ENCODE results near the gene SLC45A2. TPM values are rescaled to one million over a fixed set of nuclear protein-coding genes. Genes with fewer than 3 reads are reported as not detected.

Gene SLC45A2
- total RNA-seq, 2 experiments from 2014 or later, result not detected

- TF ChIP-seq, protein P1, sequence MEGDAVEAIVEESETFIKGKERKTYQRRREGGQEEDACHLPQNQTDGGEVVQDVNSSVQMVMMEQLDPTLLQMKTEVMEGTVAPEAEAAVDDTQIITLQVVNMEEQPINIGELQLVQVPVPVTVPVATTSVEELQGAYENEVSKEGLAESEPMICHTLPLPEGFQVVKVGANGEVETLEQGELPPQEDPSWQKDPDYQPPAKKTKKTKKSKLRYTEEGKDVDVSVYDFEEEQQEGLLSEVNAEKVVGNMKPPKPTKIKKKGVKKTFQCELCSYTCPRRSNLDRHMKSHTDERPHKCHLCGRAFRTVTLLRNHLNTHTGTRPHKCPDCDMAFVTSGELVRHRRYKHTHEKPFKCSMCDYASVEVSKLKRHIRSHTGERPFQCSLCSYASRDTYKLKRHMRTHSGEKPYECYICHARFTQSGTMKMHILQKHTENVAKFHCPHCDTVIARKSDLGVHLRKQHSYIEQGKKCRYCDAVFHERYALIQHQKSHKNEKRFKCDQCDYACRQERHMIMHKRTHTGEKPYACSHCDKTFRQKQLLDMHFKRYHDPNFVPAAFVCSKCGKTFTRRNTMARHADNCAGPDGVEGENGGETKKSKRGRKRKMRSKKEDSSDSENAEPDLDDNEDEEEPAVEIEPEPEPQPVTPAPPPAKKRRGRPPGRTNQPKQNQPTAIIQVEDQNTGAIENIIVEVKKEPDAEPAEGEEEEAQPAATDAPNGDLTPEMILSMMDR (IDR thresholded peaks at IDR 0.05), result no peak
- Histone ChIP-seq H3K4me1 (ENCODE audit: insufficient read depth, low read length) (no peaks in the 10 kb centered on the region), H3K36me3 (ENCODE audit: insufficient read depth, low read length) (no peaks in the 10 kb centered on the region), H3K27ac (ENCODE audit: low read depth in 1 of 2, low read length in 2 of 2) (no peak overlapping the region), H3K9me3 (ENCODE audit: control insufficient read depth in 1 of 2, insufficient read depth in 1 of 2, low read length in 2 of 2) (no peaks in the 10 kb centered on the region), H3K27me3 (ENCODE audit: control insufficient read depth in 1 of 2, insufficient read depth in 2 of 2, low read length in 2 of 2) (no peaks in the 10 kb centered on the region), H3K4me3 (ENCODE audit: low read length) (no peak overlapping the region)
- ChIA-PET CTCF (no interaction called here), POLR2A (no interaction called here)
- ATAC-seq (ENCODE audit: poor library complexity) (no peak), DNase-seq (no peak)
- no peaks in the 10 kb centered on the region for H3K9me3 Mint-ChIP-seq
- H3K27ac Mint-ChIP-seq, result no peak overlapping the region
- no peak overlapping the region for H3K4me3 Mint-ChIP-seq
- no peaks in the 10 kb centered on the region for H3K27me3 Mint-ChIP-seq
- no peaks in the 10 kb centered on the region for H3K36me3 Mint-ChIP-seq (ENCODE audit: low read depth)
- no peaks in the 10 kb centered on the region for H3K4me1 Mint-ChIP-seq (ENCODE audit: low read depth)
- intact Hi-C loops (cut with DNase I, micrococcal nuclease), result no loop called here
Observed at GRCh38 chr5:33981408-33982162, 2.9 kb downstream of the SLC45A2 start.

DNA sequence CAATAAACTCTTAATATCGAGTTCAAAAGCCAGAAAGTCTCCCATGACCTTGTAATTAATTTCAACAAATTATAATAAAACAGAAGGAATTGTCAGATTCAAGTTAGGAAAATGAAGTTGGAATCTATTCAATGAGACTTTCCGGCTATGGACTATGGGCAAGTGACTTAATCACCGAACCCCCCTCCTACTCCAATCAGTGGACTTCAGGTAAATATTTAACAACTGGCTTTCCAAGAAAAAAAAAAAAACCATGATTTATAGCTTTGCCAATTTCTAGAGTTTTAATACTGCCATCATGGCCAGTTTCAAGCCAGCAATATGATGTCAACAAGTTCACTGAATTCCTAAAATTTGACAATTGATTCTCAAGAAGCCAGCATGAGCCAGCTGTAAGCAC, 4.5 kb downstream of the SLC45A2 start:
- no peaks in the 10 kb centered on the region for H3K4me1 ChIP-seq (ENCODE audit: insufficient read depth, low read length)
- no peaks in the 10 kb centered on the region for H3K27me3 ChIP-seq (ENCODE audit: control insufficient read depth in 1 of 2, insufficient read depth in 2 of 2, low read length in 2 of 2)
- no peak overlapping the region for H3K4me3 ChIP-seq (ENCODE audit: low read length)
- no peaks in the 10 kb centered on the region for H3K9me3 ChIP-seq (ENCODE audit: control insufficient read depth in 1 of 2, insufficient read depth in 1 of 2, low read length in 2 of 2)
- Mint-ChIP-seq H3K9me3 (no peaks in the 10 kb centered on the region), H3K27me3 (no peaks in the 10 kb centered on the region), H3K27ac (no peak overlapping the region), H3K36me3 (ENCODE audit: low read depth) (no peaks in the 10 kb centered on the region), H3K4me1 (ENCODE audit: low read depth) (no peaks in the 10 kb centered on the region), H3K4me3 (no peak overlapping the region)
- H3K36me3 ChIP-seq (ENCODE audit: insufficient read depth, low read length), result no peaks in the 10 kb centered on the region
- TF ChIP-seq, protein P1 (IDR thresholded peaks at IDR 0.05), result no peak
- H3K27ac ChIP-seq (ENCODE audit: low read depth in 1 of 2, low read length in 2 of 2), result no peak overlapping the region
- DNase-seq (no peak), ATAC-seq (ENCODE audit: poor library complexity) (no peak)
- ChIA-PET POLR2A (no interaction called here), CTCF (no interaction called here)
- intact Hi-C loops (cut with DNase I, micrococcal nuclease), result no loop called here

DNA sequence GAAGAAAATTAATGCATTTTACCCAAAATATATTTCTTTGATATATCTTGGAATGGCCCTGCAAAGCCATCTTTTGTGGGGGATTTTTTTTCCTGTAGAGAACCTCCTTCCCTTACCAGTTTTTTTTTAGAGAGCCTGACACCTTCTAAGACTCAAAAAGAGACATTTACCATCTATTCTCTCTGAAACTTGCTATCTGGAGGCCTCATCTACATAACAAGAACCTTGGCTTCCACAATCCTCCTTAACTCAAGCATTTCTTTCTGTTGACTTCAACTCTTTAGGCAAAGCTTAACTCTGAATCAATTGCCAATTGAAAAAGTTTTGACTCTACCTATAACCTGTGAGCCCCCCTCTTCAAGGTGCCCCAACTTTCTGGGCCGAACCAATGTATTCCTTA, 6.2 kb downstream of the SLC45A2 start:
- intact Hi-C loops (cut with DNase I, micrococcal nuclease), result no loop called here
- POLR2A ChIA-PET, result interaction anchor here (0.6 kb wide), 1 partner anchor 8 kb away, joined by 3 read pairs; no protein-coding TSS in a partner anchor

More for the DNA sequence above, 6.2 kb downstream of the SLC45A2 start:
- no peaks in the 10 kb centered on the region for H3K36me3 Mint-ChIP-seq (ENCODE audit: low read depth)
- CTCF ChIA-PET, result no interaction called here
- no peak overlapping the region for H3K27ac Mint-ChIP-seq
- Histone ChIP-seq H3K27ac (ENCODE audit: low read depth in 1 of 2, low read length in 2 of 2) (no peak overlapping the region), H3K4me1 (ENCODE audit: insufficient read depth, low read length) (no peaks in the 10 kb centered on the region), H3K27me3 (ENCODE audit: control insufficient read depth in 1 of 2, insufficient read depth in 2 of 2, low read length in 2 of 2) (no peaks in the 10 kb centered on the region), H3K36me3 (ENCODE audit: insufficient read depth, low read length) (no peaks in the 10 kb centered on the region), H3K4me3 (ENCODE audit: low read length) (no peak overlapping the region), H3K9me3 (ENCODE audit: control insufficient read depth in 1 of 2, insufficient read depth in 1 of 2, low read length in 2 of 2) (no peaks in the 10 kb centered on the region)
- ATAC-seq (ENCODE audit: poor library complexity), result no peak
- H3K9me3 Mint-ChIP-seq, result no peaks in the 10 kb centered on the region
- H3K4me1 Mint-ChIP-seq (ENCODE audit: low read depth), result no peaks in the 10 kb centered on the region
- TF ChIP-seq, protein P1 (IDR thresholded peaks at IDR 0.05), result no peak
- H3K27me3 Mint-ChIP-seq, result no peaks in the 10 kb centered on the region
- H3K4me3 Mint-ChIP-seq, result no peak overlapping the region
- DNase-seq, result no peak
